Activated CD4-positive, alpha-beta T cell treated with anti-CD3 and anti-CD28 coated beads for 1 hour (primary cell): Measurements from ENCODE around the gene AK5.

Experiments
- DNase-seq: peaks from one replicate; pipeline ENCODE4 v3.0.0-alpha.2; 2020

AK5 gene

GRCh38 chr1:77550135-77550534 lies 268.3 kb downstream of the AK5 start:
- no peak for DNase-seq

DNA sequence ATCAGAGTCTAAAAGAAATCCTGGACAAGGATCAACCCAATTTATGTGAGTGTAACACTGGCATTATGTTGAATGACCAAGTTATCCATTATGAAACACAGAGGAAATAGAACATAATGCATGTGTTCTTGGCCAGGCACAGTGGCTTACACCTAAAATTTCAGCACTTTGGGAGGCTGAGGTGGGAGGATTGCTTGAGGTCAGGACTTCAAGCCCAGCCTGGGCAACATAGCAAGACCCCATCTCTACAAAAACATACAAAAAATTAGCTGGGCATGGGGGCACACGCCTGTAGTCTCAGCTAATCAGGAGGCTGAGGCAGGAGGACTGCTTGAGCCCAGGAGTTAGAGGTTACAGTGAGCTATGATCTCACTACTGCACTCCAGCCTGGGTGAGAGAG lies 270.8 kb downstream of the AK5 start:
- DNase-seq: no peak

DNA sequence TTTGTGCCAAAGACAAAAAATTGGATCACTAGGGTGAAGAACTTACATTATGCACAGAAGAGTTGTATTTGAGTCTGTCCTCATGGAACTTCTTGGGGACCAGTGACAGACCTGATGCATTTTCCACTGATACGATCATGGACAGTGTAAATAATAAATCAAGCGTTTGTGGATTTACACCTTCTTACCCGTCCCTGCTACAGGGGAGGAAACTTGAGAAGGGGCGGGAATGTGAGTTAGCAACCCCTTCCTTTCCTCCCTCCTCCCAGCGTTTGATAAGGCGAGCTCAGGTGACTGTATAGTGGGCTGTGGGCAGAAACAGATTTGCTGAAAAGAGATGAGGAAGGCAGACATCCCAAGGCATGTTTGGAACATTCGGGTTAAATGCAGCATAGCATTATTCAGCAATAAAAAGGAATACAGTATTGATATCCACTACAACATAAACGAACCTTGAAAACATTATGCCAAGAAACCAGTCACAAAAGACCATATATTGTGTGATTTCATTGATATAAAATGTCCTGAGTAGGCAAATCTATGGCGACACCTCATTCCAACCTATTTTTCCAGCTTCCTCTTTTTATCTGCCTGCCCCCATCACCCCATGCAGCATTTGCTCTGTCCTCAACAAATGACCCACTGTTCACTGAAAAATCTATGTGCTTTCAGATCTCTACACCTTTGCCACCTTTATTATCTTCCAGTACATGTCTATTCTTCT lies 271.9 kb downstream of the AK5 start:
- no peak for DNase-seq

DNA sequence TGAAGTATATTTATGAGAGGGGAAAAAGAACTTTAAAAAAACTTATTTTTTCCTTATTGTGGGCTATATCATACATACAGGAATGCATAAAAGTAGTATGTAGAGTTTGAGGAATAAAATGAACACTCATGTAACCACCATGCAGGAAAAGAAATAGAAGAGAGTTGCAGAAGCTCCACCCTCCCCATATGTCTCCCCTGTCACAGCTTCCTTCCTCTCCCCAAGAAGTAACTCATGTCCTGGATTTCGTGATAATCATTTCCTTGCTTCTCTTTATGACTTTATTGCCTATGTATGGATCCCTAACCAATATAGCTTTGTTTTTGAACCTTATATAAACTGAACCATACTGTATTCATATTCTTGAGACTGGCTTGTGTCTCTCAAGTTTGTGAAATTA lies 274.2 kb downstream of the AK5 start:
- no peak for DNase-seq

DNA sequence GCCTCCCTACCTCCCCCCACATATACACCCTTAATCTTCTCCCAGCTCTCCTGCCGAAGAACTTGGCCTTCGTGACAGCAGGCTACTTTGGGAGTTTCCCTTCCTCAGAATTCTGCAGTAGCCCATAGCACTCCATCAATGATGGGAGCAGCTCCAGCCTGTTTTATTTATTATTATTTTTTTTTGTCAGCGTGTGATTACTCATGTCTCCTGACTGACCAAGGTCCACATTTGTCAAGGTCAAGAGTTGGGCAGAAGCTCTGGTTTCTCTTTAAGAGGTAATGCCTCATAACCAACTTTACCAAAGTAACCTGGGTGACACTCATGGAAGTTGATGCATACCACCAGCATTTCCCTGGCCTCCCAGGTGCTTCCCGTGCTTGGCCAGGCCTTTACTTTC lies 275.2 kb downstream of the AK5 start:
- DNase-seq: no peak

DNA sequence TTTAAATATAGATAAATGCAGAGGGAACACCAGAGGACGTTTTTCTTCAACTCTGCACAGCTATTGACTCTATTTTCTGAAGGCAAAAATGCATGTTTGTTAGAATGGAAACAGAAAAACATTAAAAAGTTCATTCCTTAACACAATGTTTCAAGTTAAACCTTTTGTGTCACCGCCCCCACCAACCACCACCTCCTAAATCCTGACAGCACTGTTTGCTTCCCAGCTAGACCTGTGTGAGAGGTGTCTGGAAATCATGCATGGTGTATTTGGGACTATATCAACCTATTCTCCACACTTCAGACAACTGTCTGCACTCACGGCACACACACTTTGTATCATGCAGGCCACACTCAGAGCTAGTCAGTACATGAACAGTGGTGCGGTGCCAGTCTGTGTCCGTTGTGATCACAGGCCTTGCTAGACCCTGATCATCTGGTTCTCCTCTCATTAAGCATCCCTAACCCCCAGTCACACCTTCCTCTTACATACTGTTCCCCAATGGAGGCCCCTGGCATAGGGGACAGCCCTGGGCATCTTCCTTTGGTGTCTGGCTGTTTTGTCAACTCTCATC lies 276.9 kb downstream of the AK5 start:
- DNase-seq: no peak

DNA sequence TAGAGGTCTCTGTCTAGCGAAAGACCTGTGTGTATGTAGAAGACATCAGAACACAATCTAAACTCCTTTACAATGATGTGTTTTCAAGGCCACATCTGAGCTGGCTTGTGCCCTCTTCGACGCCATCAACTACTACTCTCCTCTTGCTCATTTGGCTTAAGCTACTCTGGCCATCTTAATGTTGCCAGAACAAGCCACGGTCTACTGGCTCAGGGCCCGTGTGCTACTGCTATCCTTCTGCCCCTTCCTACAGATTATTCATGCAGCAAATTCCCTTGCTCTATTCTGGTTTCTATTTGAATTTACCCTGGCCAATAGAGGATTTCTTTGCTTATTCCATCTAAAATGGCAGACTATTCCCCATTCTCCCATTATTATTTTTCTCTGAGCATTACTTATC lies 278.9 kb downstream of the AK5 start:
- DNase-seq: no peak

GRCh38 chr1:77562596-77563150 lies 280.9 kb downstream of the AK5 start:
- no peak for DNase-seq

DNA sequence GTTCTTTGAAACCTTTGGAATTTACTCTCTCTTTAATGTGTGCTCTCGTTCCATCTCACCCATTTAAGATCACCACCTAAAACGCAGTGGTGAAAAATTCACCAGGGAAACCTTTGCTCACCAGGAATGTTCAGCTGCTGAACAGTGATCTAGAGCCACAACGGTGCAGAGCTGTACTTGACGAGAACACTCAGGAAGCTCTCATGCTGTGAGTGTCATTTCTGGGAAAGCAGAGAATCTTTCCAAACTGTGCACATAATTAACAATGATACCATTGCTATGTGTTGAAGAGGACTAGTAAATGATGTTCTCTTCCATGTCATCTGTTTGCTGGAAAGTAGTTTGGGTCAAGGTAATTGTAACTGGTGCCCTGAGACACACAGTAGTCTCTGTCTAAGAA lies 283.5 kb downstream of the AK5 start:
- DNase-seq: no peak

GRCh38 chr1:77571642-77572041 lies 289.8 kb downstream of the AK5 start:
- no peak for DNase-seq

DNA sequence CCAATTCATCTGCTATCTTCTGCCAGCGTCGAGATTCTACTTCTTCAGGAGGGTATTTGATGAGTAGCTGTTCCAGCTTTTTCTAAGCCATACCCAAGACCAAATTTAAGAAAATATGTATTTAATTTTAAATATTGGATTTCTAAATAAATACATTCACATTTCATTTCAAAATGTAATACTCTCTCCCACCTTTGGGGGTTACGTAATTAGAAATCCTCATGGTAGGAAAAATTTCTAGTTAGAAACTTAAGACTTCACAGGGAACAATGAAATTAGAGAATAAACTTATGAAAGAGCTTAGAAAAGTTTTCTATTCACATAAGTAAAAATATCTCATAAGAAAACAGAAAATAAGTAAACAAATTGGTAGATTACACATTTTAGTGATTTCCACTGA lies 297.7 kb downstream of the AK5 start:
- no peak for DNase-seq

GRCh38 chr1:77582905-77583304 lies 301.1 kb downstream of the AK5 start:
- no peak for DNase-seq

DNA sequence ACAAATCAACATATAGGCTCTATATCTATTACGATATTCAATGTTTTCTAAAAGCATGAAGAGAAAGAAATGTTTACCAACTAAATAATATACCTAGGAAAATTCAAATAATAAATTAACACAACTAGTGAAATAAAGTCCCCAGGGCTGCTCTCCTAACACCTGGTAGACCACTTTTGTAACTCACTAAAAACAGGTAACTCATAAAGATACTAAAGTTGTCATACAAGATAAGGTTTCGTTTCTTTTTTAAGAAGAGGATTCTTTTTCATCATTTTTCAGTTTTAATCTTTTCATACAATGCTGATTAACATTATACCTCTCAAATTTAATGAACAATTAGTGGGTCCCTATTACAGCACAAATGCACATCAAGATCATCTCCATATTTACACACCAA lies 301.7 kb downstream of the AK5 start:
- no peak for DNase-seq

- no peak for DNase-seq
Measured at GRCh38 chr1:77584884-77585283, 303.1 kb downstream of the AK5 start.

DNA sequence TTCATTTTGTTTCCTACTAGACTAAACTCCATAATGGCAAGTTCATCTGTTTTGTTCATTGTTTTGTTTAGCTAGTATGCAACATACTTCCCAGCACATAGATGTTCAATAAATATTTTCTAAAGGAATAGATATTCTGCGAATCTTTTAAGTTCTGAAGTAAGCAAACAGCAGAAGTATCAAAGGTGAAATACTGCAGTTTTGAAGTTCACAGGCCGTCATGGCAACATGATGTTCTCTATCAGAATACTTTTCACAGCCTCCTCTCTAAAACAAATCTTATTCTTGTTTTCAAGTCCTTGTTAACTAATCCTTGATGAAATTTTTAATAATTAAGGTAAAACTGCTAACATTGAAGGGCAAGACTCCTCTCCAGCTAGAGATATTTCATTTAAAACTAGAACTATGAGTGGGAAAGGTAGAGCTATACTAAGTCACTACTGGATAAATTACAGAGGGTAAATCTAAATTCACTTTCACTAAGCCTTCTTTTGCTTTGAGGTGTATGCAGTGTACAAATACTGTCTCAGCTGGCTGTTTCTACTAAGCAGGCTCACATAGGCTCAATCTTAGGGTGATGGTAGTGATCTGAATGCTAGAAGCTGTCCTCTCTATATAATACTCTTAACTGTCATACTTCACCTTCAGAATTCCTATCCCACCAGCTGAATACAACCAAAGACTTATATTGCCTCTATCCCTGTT lies 303.9 kb downstream of the AK5 start:
- no peak for DNase-seq

GRCh38 chr1:77589231-77589630 lies 307.4 kb downstream of the AK5 start:
- DNase-seq: no peak

DNA sequence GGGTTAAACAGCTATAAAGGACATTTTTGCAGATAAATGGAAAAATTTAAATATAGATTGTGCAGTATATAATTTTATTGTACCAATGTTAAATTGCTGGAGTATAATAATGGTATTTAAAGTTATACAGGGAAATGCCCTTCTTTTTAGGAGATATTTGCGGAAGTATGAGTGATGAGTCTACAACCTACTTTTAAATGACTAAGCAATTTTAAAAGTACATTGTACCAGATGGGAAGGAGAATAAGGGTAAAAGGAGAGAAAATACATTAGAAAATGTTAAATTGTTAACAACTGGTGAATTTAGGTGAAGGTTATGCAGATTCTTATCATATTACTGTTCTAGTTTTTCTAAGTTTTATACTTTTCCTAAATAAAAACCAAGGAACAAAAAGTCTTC lies 308.8 kb downstream of the AK5 start:
- no peak for DNase-seq

DNA sequence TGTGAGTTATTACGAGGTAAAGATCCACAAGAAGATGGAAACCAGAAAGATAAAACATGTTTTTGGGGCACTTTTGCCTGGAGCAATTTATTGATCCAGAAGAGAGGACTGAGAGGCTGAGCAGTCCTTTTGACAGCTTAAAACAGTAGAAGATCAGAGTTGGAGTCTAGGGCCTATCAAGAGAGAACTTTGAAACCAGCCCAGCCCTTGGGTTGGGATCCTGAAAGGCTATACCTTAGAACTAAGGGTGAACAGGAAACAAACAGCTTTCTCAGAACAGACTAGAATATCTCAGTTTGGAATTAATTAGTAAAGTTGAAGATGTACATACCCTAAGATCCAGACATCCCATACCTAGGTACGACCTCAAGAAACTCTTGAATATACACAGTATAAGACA lies 311.1 kb downstream of the AK5 start:
- no peak for DNase-seq

DNA sequence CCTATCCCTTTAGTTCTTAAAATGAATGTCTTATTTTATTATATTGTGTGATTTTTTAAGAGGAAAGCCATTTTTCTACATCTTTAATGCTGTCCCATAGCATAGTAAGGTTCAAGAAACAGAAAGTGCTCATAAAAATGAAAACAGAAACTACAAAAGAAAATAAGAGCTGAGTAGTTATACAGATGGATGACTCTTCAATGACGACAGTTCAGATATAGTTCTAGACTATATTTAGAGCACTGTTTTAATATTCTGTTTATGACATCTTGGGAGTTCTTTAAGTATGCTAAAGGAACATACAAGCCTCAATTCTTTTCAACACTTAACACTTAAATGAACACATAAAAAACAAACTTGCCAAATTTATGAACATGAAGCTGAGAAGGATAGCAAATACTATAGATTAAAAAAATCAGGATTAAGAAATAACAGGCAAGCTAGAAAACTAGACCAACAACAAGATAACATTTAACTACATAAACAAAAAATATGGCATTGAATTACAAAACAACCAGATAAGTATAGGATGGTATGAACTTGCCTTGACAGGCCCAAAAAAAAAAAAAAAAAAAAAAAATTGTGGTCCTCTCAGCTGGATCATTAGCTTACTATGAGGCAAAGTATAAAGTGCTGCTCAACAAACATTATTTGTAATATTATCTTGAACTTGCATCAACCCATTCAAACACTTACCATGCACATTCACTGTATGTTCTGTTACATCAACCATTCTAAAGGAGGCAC lies 312.7 kb downstream of the AK5 start:
- no peak for DNase-seq

DNA sequence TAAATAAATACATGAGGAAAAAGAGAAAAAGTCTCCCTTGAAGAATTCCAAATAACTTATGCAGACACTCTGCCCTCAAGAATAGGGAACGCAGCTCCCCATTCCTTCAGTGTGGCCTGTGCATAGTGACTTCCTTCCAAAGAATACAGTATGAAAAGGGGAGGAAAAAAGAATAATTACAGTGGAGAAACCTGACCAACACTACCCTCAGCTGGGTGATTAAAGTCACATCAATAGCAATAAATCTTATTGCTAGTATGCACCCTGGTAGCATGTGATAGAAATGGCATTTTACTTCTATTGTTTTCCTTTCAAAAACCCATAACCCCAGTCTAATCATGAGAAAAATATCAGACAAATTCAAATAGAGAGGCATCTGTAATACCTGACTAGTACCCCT lies 315.5 kb downstream of the AK5 start:
- DNase-seq: no peak

DNA sequence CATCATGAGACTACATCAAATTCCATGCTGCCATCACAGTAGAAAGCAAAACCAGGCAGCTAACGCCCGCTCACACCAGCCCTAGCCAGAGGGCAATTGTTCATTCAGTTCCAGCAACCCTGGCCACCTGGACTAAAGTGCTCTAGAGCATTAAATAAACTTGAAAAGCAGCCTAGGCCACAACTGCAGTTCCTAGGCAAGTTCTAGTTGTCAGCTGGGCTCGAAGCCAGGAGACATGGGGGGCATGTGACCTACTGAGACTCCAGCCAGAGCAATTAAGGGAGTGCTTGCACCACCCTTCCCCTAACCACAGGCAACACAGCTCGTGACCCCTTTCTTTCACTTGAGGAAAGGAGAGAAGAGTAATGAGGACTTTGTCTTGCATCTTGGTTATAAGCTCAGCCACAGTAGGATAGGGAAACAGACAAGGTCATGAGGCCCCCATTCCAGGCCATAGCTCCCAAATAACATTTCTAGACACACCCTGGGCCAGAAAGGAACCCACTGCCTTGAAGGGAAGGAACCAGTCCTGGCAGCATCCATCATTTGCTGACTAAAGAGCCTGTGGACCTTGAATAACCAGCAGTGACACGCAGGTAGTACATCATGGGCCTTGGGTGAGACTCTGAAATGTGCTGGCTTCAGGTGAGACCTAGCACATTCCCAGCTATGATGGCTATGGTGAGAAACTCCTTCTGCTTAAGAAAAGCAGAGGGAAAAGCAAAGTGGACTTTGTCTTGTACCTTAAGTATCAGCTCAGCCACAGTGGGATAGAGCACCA lies 323.6 kb downstream of the AK5 start:
- no peak for DNase-seq

GRCh38 chr1:77608893-77609292 lies 327.1 kb downstream of the AK5 start:
- DNase-seq: no peak
